ENCODE measurements around the gene CLIC4. TPM values are rescaled to one million over a fixed set of nuclear protein-coding genes. Genes with fewer than 3 reads are reported as not detected.

The CLIC4 gene
- total RNA-seq, 1 donor from 2014 or later = 164 TPM

DNA sequence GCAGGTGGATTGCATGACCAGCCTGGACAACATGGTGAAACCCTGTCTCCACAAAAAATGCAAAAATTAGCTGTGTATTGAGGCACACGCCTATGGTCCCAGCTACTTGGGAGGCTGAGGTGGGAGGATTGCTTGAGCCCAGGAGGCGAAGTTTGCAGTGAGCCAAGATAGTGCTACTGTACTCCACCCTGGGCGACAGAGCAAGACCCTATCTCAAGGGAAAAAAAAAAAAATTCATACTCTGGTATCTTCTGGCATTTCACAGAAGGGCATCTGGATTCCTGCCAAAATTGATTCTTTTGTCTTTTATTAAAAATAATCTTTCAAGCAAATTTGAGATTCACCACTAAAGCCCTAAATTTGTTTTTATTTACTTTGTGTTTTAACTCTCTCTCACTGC lies 19.2 kb downstream of the CLIC4 start:
- Histone ChIP-seq H3K9me3 (no peaks in the 10 kb centered on the region), H3K27me3 (no peaks in the 10 kb centered on the region), H3K4me1 (peaks cover 70% of the 10 kb centered on the region), H3K27ac (peak overlapping the region; percentile 74), H3K36me3 (no peaks in the 10 kb centered on the region), H3K4me3 (no peak overlapping the region)
- no peak for DNase-seq (ENCODE audit: extremely low spot score in 2 of 2)
- intact Hi-C loops (cut with DNase I) = no loop called here
- TF ChIP-seq, protein P1, sequence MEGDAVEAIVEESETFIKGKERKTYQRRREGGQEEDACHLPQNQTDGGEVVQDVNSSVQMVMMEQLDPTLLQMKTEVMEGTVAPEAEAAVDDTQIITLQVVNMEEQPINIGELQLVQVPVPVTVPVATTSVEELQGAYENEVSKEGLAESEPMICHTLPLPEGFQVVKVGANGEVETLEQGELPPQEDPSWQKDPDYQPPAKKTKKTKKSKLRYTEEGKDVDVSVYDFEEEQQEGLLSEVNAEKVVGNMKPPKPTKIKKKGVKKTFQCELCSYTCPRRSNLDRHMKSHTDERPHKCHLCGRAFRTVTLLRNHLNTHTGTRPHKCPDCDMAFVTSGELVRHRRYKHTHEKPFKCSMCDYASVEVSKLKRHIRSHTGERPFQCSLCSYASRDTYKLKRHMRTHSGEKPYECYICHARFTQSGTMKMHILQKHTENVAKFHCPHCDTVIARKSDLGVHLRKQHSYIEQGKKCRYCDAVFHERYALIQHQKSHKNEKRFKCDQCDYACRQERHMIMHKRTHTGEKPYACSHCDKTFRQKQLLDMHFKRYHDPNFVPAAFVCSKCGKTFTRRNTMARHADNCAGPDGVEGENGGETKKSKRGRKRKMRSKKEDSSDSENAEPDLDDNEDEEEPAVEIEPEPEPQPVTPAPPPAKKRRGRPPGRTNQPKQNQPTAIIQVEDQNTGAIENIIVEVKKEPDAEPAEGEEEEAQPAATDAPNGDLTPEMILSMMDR (IDR thresholded peaks at IDR 0.05) = no peak
- TF ChIP-seq POLR2AphosphoS5 (IDR thresholded peaks at IDR 0.05; ENCODE audit: insufficient read depth in 1 of 2, low read depth in 1 of 2) (no peak), POLR2A (IDR thresholded peaks at IDR 0.05) (no peak)

DNA sequence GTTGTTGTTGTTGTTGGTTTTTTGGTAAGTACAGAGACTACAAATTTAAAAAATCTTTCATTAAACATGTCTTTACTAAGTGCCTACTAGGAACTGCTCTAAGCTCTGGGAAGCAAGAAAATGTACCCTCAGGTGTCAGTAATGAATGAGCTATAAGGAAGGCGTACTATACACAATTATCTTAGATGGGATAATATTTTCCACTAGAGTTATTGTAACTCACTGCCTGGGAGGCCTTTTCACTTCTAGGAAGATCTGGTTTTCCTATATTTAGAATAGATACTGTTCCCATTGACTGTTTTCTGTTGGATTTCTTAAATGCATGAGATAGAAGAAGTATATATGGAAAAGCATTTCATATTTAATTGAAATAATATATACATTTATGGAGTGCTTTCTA lies 19.6 kb downstream of the CLIC4 start:
- TF ChIP-seq, protein P1 (IDR thresholded peaks at IDR 0.05) = no peak
- TF ChIP-seq POLR2A (IDR thresholded peaks at IDR 0.05) (no peak), POLR2AphosphoS5 (IDR thresholded peaks at IDR 0.05; ENCODE audit: insufficient read depth in 1 of 2, low read depth in 1 of 2) (no peak)
- Histone ChIP-seq H3K9me3 (no peaks in the 10 kb centered on the region), H3K4me1 (peaks cover 66% of the 10 kb centered on the region), H3K27ac (peak overlapping the region; percentile 74), H3K27me3 (no peaks in the 10 kb centered on the region), H3K4me3 (no peak overlapping the region), H3K36me3 (no peaks in the 10 kb centered on the region)
- no peak for DNase-seq (ENCODE audit: extremely low spot score in 2 of 2)
- intact Hi-C loops (cut with DNase I) = no loop called here

DNA sequence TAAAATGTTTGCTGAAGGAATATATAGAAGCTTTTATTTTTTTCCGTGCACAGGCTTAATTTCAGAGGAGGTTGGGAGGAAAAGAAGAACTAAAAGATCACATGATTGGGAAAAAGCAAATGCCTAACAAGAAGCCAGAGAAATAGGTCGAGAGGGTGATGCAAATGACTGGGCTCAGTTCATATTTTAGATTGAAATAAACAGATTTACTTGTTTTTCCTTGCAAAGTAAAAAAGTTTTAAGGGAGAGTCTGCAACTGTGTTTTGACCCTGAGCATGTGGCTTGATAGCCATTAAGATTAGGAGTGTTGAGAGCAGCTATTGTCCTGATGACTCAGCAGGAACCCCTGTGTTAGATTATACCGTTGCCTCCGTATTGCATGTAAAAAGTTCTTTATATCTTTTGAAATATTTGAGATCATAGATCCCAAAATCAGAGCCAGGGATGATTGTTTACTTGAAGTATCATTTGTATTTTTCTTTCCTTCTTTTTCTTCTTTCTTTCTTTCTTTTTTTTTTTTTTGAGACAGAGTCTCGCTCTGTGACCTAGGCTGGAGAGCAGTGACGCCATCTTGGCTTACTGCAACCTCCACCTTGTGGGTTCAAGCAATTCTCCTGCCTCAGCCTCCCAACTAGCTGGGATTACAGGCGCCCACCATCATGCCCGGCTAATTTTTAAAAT lies 20.2 kb downstream of the CLIC4 start:
- Histone ChIP-seq H3K9me3 (no peaks in the 10 kb centered on the region), H3K36me3 (no peaks in the 10 kb centered on the region), H3K27me3 (no peaks in the 10 kb centered on the region), H3K4me3 (no peak overlapping the region), H3K27ac (peak overlapping the region; percentile 74), H3K4me1 (peaks cover 60% of the 10 kb centered on the region)
- intact Hi-C loops (cut with DNase I) = no loop called here
- DNase-seq (ENCODE audit: extremely low spot score in 2 of 2) = no peak
- TF ChIP-seq POLR2A (IDR thresholded peaks at IDR 0.05) (no peak), POLR2AphosphoS5 (IDR thresholded peaks at IDR 0.05; ENCODE audit: insufficient read depth in 1 of 2, low read depth in 1 of 2) (peak in 1 of 2 donors; percentile 34)
- TF ChIP-seq, protein P1 (IDR thresholded peaks at IDR 0.05) = no peak

- Histone ChIP-seq H3K4me1 (peaks cover 58% of the 10 kb centered on the region), H3K4me3 (no peak overlapping the region), H3K27me3 (no peaks in the 10 kb centered on the region), H3K36me3 (no peaks in the 10 kb centered on the region), H3K27ac (no peak overlapping the region), H3K9me3 (no peaks in the 10 kb centered on the region)
- DNase-seq (ENCODE audit: extremely low spot score in 2 of 2) = no peak
- intact Hi-C loops (cut with DNase I) = no loop called here
- TF ChIP-seq POLR2A (IDR thresholded peaks at IDR 0.05) = no peak
- TF ChIP-seq, protein P1 (IDR thresholded peaks at IDR 0.05) = no peak
- no peak for TF ChIP-seq POLR2AphosphoS5 (IDR thresholded peaks at IDR 0.05; ENCODE audit: insufficient read depth in 1 of 2, low read depth in 1 of 2)
Observed at GRCh38 chr1:24767351-24767750, 22.1 kb downstream of the CLIC4 start.

GRCh38 chr1:24768873-24769605 lies 23.8 kb downstream of the CLIC4 start:
- no peaks in the 10 kb centered on the region for H3K9me3 ChIP-seq
- TF ChIP-seq POLR2A (IDR thresholded peaks at IDR 0.05) (no peak), POLR2AphosphoS5 (IDR thresholded peaks at IDR 0.05; ENCODE audit: insufficient read depth in 1 of 2, low read depth in 1 of 2) (no peak)
- TF ChIP-seq, protein P1 (IDR thresholded peaks at IDR 0.05) = no peak
- no peak overlapping the region for H3K4me3 ChIP-seq
- peaks cover 52% of the 10 kb centered on the region for H3K4me1 ChIP-seq
- no peaks in the 10 kb centered on the region for H3K36me3 ChIP-seq
- intact Hi-C loops (cut with DNase I) = no loop called here
- H3K27me3 ChIP-seq = no peaks in the 10 kb centered on the region
- H3K27ac ChIP-seq = peak overlapping the region; percentile 91
- DNase-seq (ENCODE audit: extremely low spot score in 2 of 2) = no peak
